Measurements from ENCODE around the gene CANT1.
A peak's percentile ranks its signal among the peaks of the same experiment; 100 is the strongest.

DNA sequence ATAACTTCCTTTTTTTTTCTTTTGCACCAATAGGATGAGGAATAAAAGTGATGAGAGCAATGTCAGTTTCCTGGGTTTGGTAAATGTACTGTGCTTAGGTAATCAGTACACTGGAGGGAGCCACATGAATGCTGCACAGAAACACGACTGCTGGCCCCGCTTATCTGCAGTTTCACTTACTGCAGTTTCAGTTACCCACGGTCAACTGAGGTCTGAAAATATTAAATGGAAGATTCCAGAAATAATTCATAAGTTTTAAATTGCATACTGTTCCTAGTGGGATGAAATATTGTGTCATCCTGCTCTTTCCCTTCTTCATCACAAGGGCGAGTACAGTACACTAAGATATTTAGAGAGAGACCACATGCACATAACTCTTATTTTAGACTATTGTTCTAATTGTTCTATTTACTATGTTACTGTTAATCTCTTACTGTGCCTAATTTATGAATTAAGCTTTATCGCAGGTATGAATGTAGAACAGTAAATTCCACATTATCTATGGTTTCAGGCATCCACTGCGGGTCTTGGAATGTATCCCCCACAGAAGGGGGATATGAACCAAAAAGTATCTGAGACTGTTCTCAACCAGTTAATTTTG is 23.4 kb downstream of the CANT1 start:
- TF ChIP-seq, protein P1, sequence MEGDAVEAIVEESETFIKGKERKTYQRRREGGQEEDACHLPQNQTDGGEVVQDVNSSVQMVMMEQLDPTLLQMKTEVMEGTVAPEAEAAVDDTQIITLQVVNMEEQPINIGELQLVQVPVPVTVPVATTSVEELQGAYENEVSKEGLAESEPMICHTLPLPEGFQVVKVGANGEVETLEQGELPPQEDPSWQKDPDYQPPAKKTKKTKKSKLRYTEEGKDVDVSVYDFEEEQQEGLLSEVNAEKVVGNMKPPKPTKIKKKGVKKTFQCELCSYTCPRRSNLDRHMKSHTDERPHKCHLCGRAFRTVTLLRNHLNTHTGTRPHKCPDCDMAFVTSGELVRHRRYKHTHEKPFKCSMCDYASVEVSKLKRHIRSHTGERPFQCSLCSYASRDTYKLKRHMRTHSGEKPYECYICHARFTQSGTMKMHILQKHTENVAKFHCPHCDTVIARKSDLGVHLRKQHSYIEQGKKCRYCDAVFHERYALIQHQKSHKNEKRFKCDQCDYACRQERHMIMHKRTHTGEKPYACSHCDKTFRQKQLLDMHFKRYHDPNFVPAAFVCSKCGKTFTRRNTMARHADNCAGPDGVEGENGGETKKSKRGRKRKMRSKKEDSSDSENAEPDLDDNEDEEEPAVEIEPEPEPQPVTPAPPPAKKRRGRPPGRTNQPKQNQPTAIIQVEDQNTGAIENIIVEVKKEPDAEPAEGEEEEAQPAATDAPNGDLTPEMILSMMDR (IDR thresholded peaks at IDR 0.05), result peak; percentile 12 to 25 (median 22)
- no peak for TF ChIP-seq POLR2A (IDR thresholded peaks at IDR 0.05; ENCODE audit: low read depth)

Measured in esophagus muscularis mucosa (tissue), 3 donors.